Left lobe of liver (tissue), 2 donors: ENCODE results near the gene RASSF8. TPM values are rescaled to one million over a fixed set of nuclear protein-coding genes. Genes with fewer than 3 reads are reported as not detected.

ENCODE experiments used
- ATAC-seq: fragments of 200-7000 bp; cut with Tn5 transposase; one replicate; pipeline ENCODE4 v1.9.1; 2020; ENCODE audit warnings: mild to moderate bottlenecking, moderate library complexity
- DNase-seq: peaks from one replicate; pipeline ENCODE4 v3.0.0-alpha.2; 2020; ENCODE audit warnings: low spot score
- total RNA-seq: library from RNA; stranded (reverse); gene quantifications from one replicate; pipeline ENCODE4 v1.2.1, GENCODE V29; 2021
- donor health status: DM: no; HTN: no; CAD: no; lungs with moderate emphysema.
- donor health status: DM: no; HTN: yes; CAD: no.

The RASSF8 gene
- total RNA-seq, 1 donor from 2014 or later = 9.0 TPM

DNA sequence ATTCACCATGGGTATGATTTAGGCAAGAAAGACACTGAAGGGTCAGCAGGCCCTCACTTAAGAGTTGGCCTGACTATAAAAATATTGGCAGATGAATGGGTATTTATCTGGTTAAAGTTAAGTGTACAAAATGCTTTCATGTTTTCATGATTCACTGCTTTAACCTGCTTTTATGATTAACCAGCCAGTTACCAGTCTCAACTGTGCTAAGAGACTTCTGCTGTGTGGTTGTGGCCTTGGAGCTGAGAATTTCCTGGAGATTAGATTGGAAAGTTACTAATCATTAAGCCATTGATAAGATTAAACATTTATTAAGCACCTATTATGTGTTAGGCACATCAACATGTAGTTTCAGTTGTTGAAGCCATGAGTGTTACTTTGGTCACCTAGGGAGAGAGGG, 68.9 kb downstream of the RASSF8 start:
- ATAC-seq = no peak

DNA sequence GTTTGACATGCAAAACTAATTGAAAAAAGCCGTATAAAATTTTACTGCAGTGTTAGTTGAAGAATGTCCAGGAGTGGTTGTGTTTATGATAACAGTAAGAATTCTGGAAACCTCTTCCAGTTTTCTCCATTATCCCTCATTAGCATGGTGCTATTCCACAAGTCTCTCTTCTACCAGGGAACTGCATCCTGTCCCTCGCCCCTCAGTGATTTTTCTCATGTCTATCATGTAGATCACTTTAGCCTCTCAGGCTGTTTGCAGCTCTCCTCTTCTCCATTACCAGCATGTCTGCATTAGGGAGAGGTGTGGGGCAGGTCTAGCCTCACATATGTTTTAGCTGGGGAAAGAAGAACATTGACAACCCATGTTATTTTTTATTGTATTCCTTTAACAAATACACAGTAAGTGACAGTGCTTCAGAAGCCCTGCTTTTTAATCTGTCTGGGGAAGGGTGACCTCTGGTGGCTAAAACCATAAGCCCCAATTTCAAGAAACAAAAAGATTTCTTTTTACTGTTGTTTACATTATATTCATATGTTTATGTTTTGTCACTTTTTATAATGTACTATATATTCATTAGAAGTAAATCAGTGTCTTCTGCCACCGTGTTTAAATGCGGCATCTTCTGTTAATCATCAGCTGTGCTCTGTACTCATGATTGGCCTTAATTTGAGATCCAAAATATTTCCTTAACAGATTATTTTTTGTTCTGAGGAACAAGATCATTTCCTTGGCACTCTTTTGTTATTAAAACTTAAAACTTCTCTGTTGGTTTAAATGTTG, 70.7 kb downstream of the RASSF8 start:
- ATAC-seq (peak; percentile 87), DNase-seq (no peak)

More for the DNA sequence above, 68.9 kb downstream of the RASSF8 start:
- DNase-seq = no peak

DNA sequence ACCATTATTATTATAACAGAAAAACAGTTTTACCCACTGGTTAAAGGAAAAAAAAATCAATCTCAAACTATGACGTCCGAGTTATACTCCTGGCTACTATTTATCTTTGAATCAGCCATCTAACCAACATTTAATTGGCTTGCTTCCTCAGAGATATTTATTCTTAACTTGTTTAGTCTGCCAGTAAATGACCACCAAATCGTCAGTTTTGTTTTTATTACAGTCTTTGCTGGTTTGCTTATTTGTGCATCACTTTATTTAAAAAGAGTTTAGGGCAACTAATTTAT, 71.2 kb downstream of the RASSF8 start:
- DNase-seq (no peak), ATAC-seq (peak; percentile 23)

DNA sequence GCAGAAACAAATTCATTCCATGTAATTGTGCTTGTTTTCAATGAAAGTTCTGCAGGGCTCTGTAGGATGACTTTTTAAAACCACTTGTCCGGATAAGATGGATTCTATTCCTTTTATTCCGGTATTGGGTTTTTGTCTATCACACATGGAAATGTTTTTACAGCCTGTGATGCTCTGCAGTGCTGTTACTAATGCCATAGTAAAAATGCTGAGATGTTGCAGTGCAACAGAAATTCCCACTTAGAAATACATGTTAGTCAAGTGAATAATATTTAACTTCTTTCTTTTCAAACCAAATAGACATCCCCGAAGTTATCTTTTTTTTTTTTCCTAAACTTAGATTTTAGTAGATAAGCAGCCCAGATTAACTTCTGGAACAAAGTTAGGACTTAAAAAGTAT, 71.9 kb downstream of the RASSF8 start:
- DNase-seq (no peak), ATAC-seq (no peak)

DNA sequence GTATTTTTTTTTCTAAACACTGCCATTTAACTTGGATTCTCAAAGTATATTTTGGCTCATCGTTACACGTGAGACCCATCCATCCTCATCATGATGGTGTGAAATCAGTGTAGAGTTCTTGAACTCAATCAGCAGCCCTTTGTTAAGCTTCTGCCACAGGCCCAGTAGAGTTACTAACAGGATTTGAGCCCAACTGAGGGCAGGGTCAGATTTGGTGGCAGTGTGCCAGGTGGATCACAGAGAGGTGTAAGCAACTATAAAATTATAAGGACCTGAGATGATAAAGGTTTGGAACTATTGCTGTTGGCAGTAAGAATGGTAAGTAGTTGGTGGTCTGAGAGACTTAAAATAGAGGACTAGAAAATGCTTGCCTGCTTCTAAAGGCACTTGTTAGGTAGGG, 72.8 kb downstream of the RASSF8 start:
- DNase-seq = no peak
- no peak for ATAC-seq

DNA sequence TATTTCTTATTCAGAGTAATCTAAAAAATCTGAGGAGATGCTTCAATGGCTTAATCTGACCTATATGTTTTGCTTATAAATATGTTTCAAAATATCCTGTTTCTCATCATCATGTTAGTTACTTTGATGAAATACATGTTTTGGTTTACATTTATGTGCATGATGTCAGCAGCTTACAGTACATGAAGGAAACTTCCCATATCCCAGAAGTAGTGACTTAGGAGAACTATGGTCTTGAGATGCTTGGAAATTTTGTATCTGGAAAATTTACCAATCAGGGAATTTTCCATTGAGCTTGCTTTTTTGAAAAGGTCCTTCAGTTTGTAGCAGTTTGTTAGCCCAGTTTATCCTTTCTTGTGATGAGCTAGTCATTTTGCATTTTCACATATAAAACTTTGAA, 73.3 kb downstream of the RASSF8 start:
- DNase-seq = no peak
- no peak for ATAC-seq

DNA sequence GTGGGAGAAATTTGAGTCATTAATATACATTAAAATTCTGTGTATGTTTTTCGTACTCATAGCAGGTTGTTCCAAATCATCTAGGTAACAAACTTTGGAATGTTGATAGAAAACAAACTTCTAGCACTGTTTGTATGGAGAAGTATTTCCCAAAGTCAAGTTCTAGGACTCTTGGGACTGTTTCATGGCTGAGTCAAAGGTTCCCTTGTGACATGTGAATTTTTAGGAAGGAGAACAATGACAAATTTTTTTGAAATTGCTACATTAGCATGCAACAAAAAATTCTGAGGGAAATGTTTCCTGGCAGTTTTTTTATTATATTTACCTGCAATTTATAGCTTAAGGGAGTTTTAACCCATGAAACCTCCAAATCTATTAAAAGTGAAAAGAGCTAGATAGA, 73.8 kb downstream of the RASSF8 start:
- no peak for ATAC-seq
- DNase-seq = no peak

DNA sequence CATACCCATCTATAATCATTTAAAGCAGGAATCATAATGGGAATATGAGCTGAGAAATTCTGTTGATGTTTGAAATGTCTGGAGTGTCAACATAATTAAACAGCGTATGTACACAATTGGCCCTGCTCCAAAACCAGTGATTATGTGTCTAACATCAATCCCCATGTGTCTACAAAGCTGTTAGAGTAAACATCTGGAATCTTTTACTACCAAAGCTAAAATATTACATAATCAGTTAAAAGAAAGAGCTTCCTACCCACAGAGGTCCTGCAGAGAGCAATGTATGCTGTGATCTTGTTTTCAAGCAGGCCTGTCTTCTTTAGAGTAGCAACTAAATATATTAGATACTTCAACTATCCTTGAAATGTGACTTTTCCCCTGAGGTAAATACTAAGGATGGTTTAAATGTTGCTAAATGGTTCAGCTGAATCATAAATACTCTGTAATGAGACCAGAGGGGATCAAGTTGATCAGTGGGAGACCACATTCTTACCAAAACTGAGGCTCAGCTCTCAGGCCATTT, 74.3 kb downstream of the RASSF8 start:
- DNase-seq = no peak
- ATAC-seq = no peak

DNA sequence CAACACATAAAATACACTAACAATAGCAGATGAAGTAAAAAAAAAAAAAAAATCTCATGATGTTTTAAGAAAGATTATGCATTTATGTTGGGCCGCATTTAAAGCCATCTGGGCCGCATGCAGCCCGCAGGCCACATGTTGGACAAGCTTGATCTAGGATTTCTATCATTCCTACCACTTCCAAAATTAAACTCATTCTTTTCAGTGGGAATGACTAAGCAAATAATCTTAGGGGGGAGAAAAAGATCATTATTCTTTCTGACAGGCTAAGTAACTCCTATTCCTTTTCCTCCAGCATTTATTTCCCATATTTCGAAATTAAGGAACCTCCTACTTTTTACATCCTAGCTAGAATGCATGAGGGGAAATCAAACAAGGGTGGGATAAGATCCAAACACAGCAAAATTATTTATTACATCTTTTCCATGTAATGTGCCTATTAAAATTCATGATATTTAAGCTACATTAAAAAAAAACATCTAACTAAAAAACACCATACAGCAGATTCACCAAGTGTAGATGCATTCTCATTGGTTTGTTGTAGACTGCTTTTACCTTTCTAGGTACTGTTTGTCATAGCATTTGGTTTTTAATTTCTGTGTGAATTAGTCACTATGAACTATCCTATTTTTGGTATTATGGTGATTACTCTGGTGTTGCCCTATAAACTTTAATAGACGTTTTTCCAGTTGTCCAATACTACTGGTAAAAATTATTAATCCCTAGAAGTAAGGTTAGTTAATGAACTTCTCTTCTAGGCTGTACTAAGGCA, 76.1 kb downstream of the RASSF8 start:
- no peak for ATAC-seq
- no peak for DNase-seq

DNA sequence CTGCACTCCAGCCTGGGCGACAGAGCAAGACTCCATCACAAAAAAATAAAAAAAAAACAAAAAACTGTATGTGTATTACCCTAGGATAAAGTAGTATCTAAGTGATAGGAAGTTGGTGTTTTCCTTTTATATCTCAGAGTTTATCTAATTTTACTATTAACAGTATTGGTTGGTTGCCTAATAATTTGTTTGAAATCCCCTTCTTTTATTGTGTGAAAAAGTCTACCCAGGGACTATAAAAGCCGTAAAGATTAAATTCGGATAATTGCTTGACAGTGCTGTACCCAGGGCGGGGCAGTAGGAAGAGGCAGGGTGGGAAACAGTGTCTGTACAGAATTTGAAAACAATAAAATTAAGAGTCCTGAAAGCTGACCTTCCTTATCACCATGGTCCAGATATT, 78.4 kb downstream of the RASSF8 start:
- ATAC-seq = no peak

DNA sequence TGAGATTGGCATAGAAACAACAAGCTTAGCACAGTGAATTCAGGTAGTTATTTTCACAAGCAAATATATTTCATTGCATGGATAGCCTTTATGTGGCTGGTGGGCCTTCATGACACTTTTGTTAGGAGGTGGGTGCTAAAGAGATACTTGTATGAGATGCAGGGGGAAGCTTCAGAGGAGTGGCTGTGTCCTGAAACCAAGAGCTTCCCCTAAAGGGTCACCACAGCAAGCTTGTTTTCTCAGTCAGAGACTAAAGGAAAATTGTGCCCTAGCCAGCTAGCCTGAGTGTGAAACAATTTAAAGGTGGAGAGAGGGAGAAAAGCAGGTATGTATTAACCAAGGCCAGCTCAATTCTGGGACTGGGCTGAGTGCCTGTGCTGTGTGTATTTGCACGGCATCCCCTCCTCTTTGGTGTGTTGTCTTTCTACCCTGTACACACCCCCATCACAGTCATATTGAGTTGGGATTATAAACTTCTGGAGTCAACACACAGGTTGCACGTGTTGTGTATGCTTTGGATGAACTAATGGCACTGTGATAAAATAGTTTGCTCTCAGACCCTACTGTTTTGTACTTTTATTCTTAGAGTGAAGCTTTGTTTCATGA, 79.2 kb downstream of the RASSF8 start:
- peak; percentile 32 for ATAC-seq

More for the DNA sequence above, 78.4 kb downstream of the RASSF8 start:
- no peak for DNase-seq

DNA sequence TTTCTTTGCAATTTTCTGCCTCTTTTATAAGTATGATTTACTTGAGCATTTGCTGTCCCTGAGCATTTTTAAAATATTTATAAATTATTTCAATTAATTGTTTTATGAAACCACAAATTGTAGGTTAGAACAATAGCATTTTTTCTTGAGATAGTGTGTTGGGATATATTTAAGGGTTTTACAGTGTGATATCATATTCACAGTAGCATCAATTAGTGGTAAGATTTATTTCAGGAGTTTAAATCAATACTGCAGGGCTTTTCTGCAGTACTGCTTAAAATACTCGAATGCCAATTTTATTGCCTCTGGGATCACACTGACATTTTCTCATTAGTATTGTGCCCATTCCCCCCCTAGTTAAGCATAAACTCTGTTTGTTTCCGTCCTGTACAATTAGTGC, 84.2 kb downstream of the RASSF8 start:
- no peak for DNase-seq
- ATAC-seq = no peak

More for the DNA sequence above, 79.2 kb downstream of the RASSF8 start:
- no peak for DNase-seq

DNA sequence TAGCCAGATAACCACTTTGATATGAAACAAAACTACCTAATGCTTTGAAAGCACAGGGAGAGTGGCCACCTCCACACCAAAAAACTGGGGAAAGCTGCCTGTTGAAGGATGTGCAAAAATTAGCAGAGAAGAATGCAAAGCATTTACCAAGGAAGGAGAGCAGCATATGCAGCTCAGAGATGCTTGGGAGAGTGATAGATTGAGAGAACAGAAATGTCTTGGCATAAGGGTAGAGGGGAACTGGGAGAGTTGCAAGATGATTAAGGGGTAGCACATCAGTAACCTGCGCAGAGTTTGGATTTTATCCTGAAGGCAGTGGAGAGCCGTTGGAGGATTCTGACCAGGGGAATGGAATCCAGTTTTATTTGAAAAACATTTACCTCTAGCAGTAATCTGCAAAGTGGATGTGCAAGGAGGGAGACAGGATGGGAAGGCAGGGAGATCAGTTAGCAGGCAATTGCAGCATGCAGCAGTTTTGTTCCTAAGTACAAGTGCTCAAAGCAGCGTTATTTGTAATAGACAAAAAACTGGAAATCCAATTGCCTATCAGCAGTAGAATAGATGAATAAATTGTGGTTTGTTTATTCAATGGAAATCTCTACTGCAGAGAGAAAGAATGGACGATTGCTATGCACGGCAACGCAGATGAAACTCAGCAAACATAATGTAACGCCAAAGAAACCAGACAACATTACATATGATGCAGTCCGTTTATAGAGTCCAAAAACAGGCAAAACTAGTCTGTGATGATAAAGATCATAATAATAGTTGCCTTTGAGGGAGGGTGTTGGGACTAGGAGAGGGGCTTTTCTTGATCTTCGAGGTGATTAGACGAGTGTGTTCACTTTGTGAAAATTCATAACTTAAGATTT, 84.9 kb downstream of the RASSF8 start:
- ATAC-seq (no peak), DNase-seq (no peak)

DNA sequence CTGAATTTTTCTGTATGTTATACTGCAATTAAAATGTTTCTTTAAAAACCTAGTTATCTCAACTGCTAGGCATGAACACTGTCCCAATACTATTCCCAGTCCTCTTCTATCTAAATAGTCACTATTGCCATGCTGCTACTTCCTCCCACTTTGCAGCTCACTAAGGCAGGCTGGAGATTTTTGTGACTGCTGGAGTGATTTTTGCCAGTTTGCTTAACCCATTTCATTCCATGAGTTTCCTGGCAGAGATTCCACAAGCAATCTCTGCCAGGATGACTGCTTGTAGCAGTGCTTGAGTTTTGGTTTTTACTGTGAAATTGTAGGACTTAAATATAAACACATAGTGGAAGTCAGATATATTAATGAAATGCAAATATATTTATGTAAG, 85.5 kb downstream of the RASSF8 start:
- DNase-seq (no peak), ATAC-seq (no peak)

DNA sequence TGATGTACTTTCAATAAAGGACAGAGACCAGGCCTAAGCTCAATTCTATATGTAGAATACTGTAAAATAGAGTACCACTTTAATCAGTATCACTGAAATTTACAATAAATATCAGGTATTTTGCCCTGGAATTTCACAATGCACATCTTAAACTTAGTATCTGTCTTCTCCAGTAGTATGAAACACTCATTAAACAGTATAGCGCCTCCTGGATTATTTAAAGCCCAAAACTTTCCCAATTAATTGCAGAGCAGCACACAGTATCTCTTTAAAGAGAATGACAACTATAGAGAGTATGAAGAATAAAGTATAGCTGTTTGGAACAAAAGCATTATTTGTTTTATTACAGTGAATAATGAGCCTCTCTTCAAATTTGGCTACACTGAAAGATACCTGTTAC, 86.1 kb downstream of the RASSF8 start:
- ATAC-seq (no peak), DNase-seq (no peak)

DNA sequence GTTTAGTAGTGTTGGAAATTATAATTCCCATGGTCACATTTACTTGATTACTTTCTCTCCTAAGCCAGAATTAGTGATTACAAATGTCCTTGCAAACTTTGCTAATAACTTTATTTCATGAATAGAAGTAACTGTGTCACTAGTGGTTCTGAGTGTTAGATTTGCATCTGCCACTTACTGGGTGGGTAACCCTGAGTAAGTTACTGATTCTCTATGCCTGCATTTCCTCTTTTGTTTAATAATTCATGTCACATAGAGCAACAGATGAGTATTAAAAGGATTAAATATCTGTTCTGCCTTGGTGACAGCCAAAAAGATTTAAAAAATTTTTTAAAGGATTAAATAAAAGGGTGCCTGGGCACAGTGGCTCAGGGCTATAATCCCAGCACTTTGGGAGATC, 87.7 kb downstream of the RASSF8 start:
- ATAC-seq (no peak), DNase-seq (no peak)

DNA sequence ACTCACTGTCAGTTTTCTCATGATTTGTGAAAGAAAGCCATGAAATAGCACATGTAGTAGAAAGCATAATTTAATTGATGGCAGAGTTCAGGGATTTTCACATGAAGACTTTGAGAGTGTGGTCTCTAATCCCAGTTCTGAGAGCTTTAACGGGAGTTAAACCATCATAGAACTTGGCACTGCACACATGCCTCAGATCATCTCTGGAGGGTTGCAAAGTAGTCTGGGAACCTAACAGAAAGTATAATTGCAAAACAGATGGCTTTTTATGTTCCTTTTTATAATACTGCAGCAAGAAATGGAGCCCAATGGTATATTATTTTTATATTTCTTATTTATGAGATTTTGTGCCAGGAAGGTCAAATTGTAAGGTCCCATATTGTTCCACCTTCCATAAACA, 88.4 kb downstream of the RASSF8 start:
- DNase-seq (no peak), ATAC-seq (no peak)

DNA sequence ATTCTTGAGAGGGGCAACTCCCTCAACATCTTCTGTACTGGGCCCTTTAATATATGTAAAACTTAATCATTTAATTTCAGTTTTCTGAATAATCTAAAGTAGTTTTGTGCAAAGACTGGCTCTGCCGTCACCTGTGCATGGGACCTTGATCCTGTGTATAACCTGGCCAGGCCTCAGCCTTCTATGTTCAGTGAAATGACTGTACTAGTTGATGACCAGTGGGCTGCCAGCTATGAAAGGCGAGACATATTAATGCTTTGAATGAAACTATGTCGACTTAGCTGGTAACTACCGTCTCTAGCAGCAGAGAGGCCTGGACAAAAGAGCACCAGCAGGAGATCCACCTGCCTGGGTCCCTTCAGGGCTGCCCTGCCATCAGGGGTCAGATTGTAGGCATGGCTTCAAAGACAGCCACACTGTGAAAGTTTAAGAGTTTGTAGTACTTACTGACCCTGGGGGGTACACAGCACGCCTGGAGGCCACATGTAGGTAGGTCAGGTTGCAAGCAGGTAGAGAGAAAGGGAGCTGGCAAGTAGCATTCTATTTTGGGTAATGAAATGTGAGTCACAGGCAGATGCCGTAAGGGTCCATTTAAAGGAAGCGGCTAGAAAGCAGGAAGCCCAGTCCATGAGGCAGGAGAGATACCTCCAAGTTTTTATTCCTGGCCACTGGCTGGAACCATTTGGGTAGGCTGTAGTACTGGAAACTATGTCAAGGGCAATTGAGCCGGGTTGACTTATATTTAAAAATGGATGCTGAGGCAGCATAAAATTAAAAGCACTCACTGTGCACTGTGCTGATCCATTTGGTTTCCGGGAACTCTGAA, 89.1 kb downstream of the RASSF8 start:
- ATAC-seq (no peak), DNase-seq (no peak)

DNA sequence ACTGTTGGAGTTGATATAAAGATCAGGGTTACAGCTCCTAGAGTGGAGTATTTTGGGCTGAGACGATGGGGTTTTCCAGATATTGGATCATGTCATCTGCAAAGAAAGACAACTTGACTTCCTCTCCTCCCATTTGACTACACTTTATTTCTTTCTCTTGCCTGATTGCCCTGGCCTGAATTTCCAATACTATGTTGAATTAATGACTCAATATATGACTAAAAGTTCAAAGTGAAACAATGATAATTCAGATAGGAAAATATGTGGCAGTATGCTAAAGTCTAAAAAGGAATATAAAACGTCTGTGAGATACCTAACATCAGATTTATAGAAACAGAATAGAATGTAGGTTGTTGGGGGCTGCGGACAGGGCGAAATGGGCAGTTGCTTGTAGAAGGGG, 94.2 kb downstream of the RASSF8 start:
- no peak for DNase-seq
- ATAC-seq = no peak

DNA sequence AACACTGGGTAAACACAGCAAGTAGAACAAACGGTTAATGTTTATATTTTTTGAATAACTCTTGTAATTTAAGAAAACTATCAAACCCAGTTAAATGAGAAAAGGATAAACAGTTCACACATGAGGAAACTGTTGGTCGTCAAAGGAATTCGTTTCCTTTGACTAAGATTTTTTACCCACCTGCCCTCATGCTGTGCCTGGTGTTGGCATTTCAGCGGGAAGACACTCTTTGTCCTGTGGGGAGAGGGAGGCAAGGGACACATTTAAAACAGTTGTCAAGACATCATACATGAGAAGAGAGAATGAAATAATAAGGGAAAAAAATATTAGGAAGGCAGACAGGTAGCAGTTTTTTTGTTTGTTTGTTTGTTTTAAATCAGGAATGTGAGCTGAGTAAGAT, 95.9 kb downstream of the RASSF8 start:
- ATAC-seq (no peak), DNase-seq (no peak)
